Peyer's patch (tissue), 4 donors: Measurements from ENCODE around the gene DMD. TPM values are rescaled to one million over a fixed set of nuclear protein-coding genes. Genes with fewer than 3 reads are reported as not detected.

Experiments used
- DNase-seq, 3 donors: peaks; one replicate each; pipeline ENCODE4 v3.0.0-alpha.2; 2017 to 2019
- H3K27ac ChIP-seq, 4 donors: fragments of 200-600 bp; sonication (generic); one replicate each; pipeline ENCODE4 v1.5.1; 2016 to 2019
- H3K27me3 ChIP-seq, 2 donors: fragments of 200-600 bp; sonication (generic); one replicate each; pipeline ENCODE4 v1.5.1; 2019
- H3K36me3 ChIP-seq, 3 donors: fragments of 200-600 bp; sonication (generic); one replicate each; pipeline ENCODE4 v1.5.1; 2016 to 2019
- H3K4me1 ChIP-seq, 4 donors: fragments of 200-600 bp; sonication (generic); one replicate each; pipeline ENCODE4 v1.5.1; 2016 to 2019
- H3K4me3 ChIP-seq, 4 donors: fragments of 200-600 bp; sonication (generic); 1 replicate in 3 of 4; 2 replicates in 1 of 4; pipeline ENCODE4 v1.5.1; 2016 to 2019; ENCODE audit warnings: mild to moderate bottlenecking in 1 of 4
- H3K9me3 ChIP-seq, 4 donors: fragments of 200-600 bp; sonication (generic); one replicate each; pipeline ENCODE4 v1.5.1; 2016 to 2019; ENCODE audit warnings: mild to moderate bottlenecking in 1 of 4
- POLR2A ChIP-seq, 2 donors: fragments of 450-650 bp; IDR thresholded peaks; one replicate each; pipeline ENCODE4 v1.5.1; 2017; ENCODE audit warnings: antibody characterized with exemption in 2 of 2, mild to moderate bottlenecking in 2 of 2, moderate library complexity in 2 of 2
- total RNA-seq, 4 donors: library from RNA; depleted of rRNA; stranded (reverse); fragments of >200 nt; gene quantifications; one replicate each; pipeline ENCODE4 v1.1.0, GENCODE V29; 2016
- TF ChIP-seq, protein P1 (sequence below), 6 experiments: fragments of 450-650 bp in 4 of 6; fragments of 200-600 bp in 2 of 6; sonication (generic) in 1 of 6; IDR thresholded peaks; one replicate each; pipeline ENCODE4 v1.5.1; 2017 to 2019; ENCODE audit warnings: antibody characterized with exemption in 6 of 6, mild to moderate bottlenecking in 3 of 6, moderate library complexity in 1 of 6

DMD gene
- total RNA-seq, 4 donors from 2014 or later, result 15.8 to 109 (median 19.1) TPM

GRCh38 chrX:31546126-31546525 lies 1665.2 kb downstream of the DMD start:
- H3K27ac ChIP-seq, result no peak overlapping the region
- H3K4me3 ChIP-seq, result no peak overlapping the region
- H3K27me3 ChIP-seq, result no peaks in the 10 kb centered on the region
- H3K4me1 ChIP-seq, result no peaks in the 10 kb centered on the region
- no peaks in the 10 kb centered on the region for H3K9me3 ChIP-seq
- DNase-seq, result no peak
- TF ChIP-seq, protein P1, sequence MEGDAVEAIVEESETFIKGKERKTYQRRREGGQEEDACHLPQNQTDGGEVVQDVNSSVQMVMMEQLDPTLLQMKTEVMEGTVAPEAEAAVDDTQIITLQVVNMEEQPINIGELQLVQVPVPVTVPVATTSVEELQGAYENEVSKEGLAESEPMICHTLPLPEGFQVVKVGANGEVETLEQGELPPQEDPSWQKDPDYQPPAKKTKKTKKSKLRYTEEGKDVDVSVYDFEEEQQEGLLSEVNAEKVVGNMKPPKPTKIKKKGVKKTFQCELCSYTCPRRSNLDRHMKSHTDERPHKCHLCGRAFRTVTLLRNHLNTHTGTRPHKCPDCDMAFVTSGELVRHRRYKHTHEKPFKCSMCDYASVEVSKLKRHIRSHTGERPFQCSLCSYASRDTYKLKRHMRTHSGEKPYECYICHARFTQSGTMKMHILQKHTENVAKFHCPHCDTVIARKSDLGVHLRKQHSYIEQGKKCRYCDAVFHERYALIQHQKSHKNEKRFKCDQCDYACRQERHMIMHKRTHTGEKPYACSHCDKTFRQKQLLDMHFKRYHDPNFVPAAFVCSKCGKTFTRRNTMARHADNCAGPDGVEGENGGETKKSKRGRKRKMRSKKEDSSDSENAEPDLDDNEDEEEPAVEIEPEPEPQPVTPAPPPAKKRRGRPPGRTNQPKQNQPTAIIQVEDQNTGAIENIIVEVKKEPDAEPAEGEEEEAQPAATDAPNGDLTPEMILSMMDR (IDR thresholded peaks at IDR 0.05), result no peak
- no peak for TF ChIP-seq POLR2A (IDR thresholded peaks at IDR 0.05)
- H3K36me3 ChIP-seq, result no peaks in the 10 kb centered on the region

DNA sequence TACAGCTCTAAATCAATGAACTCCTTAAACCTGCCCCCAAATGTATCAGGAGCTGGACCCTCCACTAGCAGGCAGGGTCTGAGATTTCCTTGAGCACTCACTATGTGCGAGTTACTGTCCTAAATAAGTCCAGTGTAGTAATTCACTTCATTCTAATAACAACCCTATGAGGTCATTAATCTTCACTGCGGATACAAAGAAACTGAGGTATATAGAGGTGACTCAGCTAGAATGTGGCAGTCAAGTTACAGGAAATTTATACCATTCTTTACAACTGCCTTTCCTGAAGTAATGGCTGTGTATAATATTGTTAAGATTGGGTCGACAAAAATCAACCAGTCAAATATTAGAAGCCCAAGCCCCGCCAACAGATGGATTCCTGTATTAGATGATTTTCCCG lies 1665.6 kb downstream of the DMD start:
- no peak for DNase-seq
- Histone ChIP-seq H3K36me3 (no peaks in the 10 kb centered on the region), H3K9me3 (no peaks in the 10 kb centered on the region), H3K4me1 (no peaks in the 10 kb centered on the region), H3K27me3 (no peaks in the 10 kb centered on the region), H3K4me3 (no peak overlapping the region), H3K27ac (no peak overlapping the region)
- TF ChIP-seq, protein P1 (IDR thresholded peaks at IDR 0.05), result no peak
- TF ChIP-seq POLR2A (IDR thresholded peaks at IDR 0.05), result no peak

- Histone ChIP-seq H3K9me3 (no peaks in the 10 kb centered on the region), H3K36me3 (no peaks in the 10 kb centered on the region), H3K4me3 (no peak overlapping the region), H3K27me3 (no peaks in the 10 kb centered on the region), H3K27ac (no peak overlapping the region), H3K4me1 (no peaks in the 10 kb centered on the region)
- no peak for DNase-seq
- TF ChIP-seq POLR2A (IDR thresholded peaks at IDR 0.05), result no peak
- TF ChIP-seq, protein P1 (IDR thresholded peaks at IDR 0.05), result no peak
These were observed 1666.2 kb downstream of the DMD start for GRCh38 chrX:31545191-31545590.

- Histone ChIP-seq H3K36me3 (no peaks in the 10 kb centered on the region), H3K4me1 (no peaks in the 10 kb centered on the region), H3K4me3 (no peak overlapping the region), H3K27me3 (no peaks in the 10 kb centered on the region), H3K9me3 (no peaks in the 10 kb centered on the region), H3K27ac (no peak overlapping the region)
- TF ChIP-seq, protein P1 (IDR thresholded peaks at IDR 0.05), result no peak
- TF ChIP-seq POLR2A (IDR thresholded peaks at IDR 0.05), result no peak
- DNase-seq, result no peak
These were observed 1667.7 kb downstream of the DMD start for GRCh38 chrX:31543634-31544033.

DNA sequence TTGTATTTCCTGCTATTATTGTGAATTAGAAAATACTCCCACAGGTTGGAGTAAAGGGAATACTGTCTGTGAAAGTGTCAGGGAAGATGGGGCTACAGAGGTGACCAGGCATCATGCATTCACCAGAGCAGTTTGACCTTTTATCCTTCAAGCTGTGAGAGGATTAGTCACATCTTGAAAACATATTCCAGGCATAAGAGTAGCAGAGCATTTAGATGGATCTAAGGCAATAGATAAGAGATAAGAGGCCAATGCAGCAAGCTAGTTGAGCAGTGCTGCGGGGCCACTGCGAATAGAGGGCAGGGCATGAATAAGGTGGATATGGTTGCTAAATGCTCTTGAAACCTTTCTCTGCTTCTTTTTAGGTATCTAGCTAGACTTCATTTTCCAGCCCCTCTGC lies 1668.8 kb downstream of the DMD start:
- Histone ChIP-seq H3K4me1 (no peaks in the 10 kb centered on the region), H3K36me3 (no peaks in the 10 kb centered on the region), H3K27ac (no peak overlapping the region), H3K4me3 (no peak overlapping the region), H3K27me3 (no peaks in the 10 kb centered on the region), H3K9me3 (no peaks in the 10 kb centered on the region)
- TF ChIP-seq, protein P1 (IDR thresholded peaks at IDR 0.05), result no peak
- TF ChIP-seq POLR2A (IDR thresholded peaks at IDR 0.05), result no peak
- DNase-seq, result no peak

DNA sequence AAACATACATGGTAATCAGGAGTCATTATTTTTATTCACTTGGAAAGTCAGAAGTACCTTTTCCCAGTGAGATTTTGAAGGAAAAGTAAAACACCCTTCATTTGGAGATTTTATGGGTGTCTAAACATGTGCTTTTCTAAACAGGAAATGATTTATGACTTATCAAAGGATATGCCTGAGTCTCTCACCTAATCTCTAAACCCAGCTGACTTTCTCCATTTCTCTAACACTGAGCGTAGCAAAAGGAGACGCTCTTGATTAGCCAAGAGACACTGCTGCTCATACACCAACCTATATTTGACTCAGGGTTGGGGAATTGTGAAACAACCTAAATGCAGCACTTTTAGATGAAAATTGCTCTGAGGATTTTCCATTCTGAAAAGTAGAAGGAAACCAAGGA lies 1671.0 kb downstream of the DMD start:
- H3K27me3 ChIP-seq, result no peaks in the 10 kb centered on the region
- TF ChIP-seq, protein P1 (IDR thresholded peaks at IDR 0.05), result no peak
- TF ChIP-seq POLR2A (IDR thresholded peaks at IDR 0.05), result no peak
- H3K4me3 ChIP-seq, result no peak overlapping the region
- no peak for DNase-seq
- H3K27ac ChIP-seq, result no peak overlapping the region
- no peaks in the 10 kb centered on the region for H3K36me3 ChIP-seq
- no peaks in the 10 kb centered on the region for H3K9me3 ChIP-seq
- H3K4me1 ChIP-seq, result no peaks in the 10 kb centered on the region
